B cell (primary cell): ENCODE results near the gene ACSF2. TPM values are rescaled to one million over a fixed set of nuclear protein-coding genes. Genes with fewer than 3 reads are reported as not detected.

Source experiments
- ATAC-seq: fragments of 200-7000 bp; cut with Tn5 transposase; one replicate; pipeline ENCODE4 v1.10.0; 2021; ENCODE audit warnings: low read depth, mild to moderate bottlenecking, moderate number of reproducible peaks, moderate library complexity
- CTCF ChIA-PET: fragments of 350-600 bp; sonication (Branson Sonifier 250); formaldehyde crosslinking; loops from one replicate; lab custom pipeline; 2021; ENCODE audit warnings: antibody characterized with exemption, inconsistent platforms; lab: Charles Lee
- POLR2A ChIA-PET: fragments of 350-600 bp; sonication (Branson Sonifier 250); formaldehyde crosslinking; loops from one replicate; lab custom pipeline; 2021; ENCODE audit warnings: antibody characterized with exemption; lab: Charles Lee
- DNase-seq: peaks from one replicate; pipeline ENCODE4 v3.0.0; 2013
- H2AFZ ChIP-seq: 2 replicates; pipeline ENCODE4 v1.6.1; 2012; ENCODE audit warnings: mild to moderate bottlenecking, low read depth, low read length; ENCODE audit not compliant: insufficient read depth, poor library complexity, severe bottlenecking
- H3K27ac ChIP-seq, 2 donors: 1 replicate in 1 of 2; 2 replicates in 1 of 2; pipeline ENCODE4 v1.5.1; 2012 to 2013; ENCODE audit warnings: low read length in 2 of 2, mild to moderate bottlenecking in 2 of 2, moderate library complexity in 1 of 2
- H3K27me3 ChIP-seq, 4 experiments: fragments of 200-600 bp in 1 of 4; sonication (generic) in 1 of 4; replicated peaks in 1 of 4; 1 replicate in 2 of 4; 2 replicates in 2 of 4; pipeline versions ENCODE4 v1.6.1 to v1.7.0; 2013 to 2016; ENCODE audit warnings: low read length in 3 of 4, mild to moderate bottlenecking in 2 of 4, mixed read lengths in 1 of 4, moderate library complexity in 1 of 4; ENCODE audit not compliant: insufficient read depth in 4 of 4, control insufficient read depth in 3 of 4; ENCODE audit errors: control extremely low read depth in 1 of 4
- H3K36me3 ChIP-seq, 2 experiments: replicated peaks in 1 of 2; 1 replicate in 1 of 2; 2 replicates in 1 of 2; pipeline versions ENCODE4 v1.6.1 to v1.7.1; 2013; ENCODE audit warnings: low read length in 1 of 2; ENCODE audit not compliant: insufficient read depth in 2 of 2, control insufficient read depth in 1 of 2; ENCODE audit errors: control extremely low read depth in 1 of 2, extremely low read depth in 1 of 2
- H3K4me1 ChIP-seq, 2 donors: fragments of 200-600 bp in 1 of 2; sonication (generic) in 1 of 2; 1 replicate in 1 of 2; 2 replicates in 1 of 2; pipeline versions ENCODE4 v1.5.1 to v1.6.1; 2013 to 2017; ENCODE audit warnings: low read length in 2 of 2; ENCODE audit not compliant: control insufficient read depth in 2 of 2, insufficient read depth in 2 of 2
- H3K4me2 ChIP-seq: replicated peaks from 2 replicates; pipeline ENCODE3; 2012; ENCODE audit warnings: mild to moderate bottlenecking, low read depth, low read length; ENCODE audit not compliant: poor library complexity, severe bottlenecking
- H3K4me3 ChIP-seq, 5 experiments: fragments of 200-600 bp in 1 of 5; sonication (generic) in 1 of 5; 1 replicate in 3 of 5; 2 replicates in 2 of 5; pipeline versions ENCODE4 v1.5.1 to v1.7.0; 2011 to 2016; ENCODE audit warnings: low read length in 4 of 5, mild to moderate bottlenecking in 4 of 5, low read depth in 2 of 5, control low read depth in 1 of 5, moderate library complexity in 1 of 5; ENCODE audit not compliant: insufficient read depth in 1 of 5; ENCODE audit errors: control extremely low read depth in 1 of 5, extremely low read depth in 1 of 5
- H3K79me2 ChIP-seq: fragments of 200-600 bp; sonication (generic); one replicate; pipeline ENCODE4 v1.6.0; 2016; ENCODE audit warnings: low read length; ENCODE audit not compliant: control insufficient read depth, insufficient read depth
- H3K9ac ChIP-seq: fragments of 200-600 bp; sonication (generic); 2 replicates; pipeline ENCODE4 v1.6.1; 2017; ENCODE audit warnings: mild to moderate bottlenecking, low read length, moderate library complexity
- H3K9me3 ChIP-seq, 3 donors: one replicate each; pipeline versions ENCODE4 v1.6.1 to v1.7.1; 2013; ENCODE audit warnings: low read length in 2 of 3; ENCODE audit not compliant: control insufficient read depth in 2 of 3, insufficient read depth in 1 of 3; ENCODE audit errors: control extremely low read depth in 1 of 3
- H4K20me1 ChIP-seq: 2 replicates; pipeline ENCODE4 v1.6.0; 2012; ENCODE audit warnings: mild to moderate bottlenecking, low read length; ENCODE audit not compliant: insufficient read depth, control insufficient read depth, poor library complexity, severe bottlenecking
- H3K27ac Mint-ChIP-seq: one replicate; pipeline ENCODE4 v1.8.0; 2021; ENCODE audit warnings: mixed read lengths
- H3K27me3 Mint-ChIP-seq: one replicate; pipeline ENCODE4 v1.8.0; 2021; ENCODE audit warnings: mixed read lengths
- H3K4me1 Mint-ChIP-seq: one replicate; pipeline ENCODE4 v1.8.0; 2021; ENCODE audit warnings: mixed read lengths
- H3K4me3 Mint-ChIP-seq: one replicate; pipeline ENCODE4 v1.8.0; 2021; ENCODE audit warnings: mixed read lengths
- H3K9me3 Mint-ChIP-seq: one replicate; pipeline ENCODE4 v1.8.0; 2022; ENCODE audit warnings: mixed read lengths; ENCODE audit not compliant: insufficient read depth
- CTCF ChIP-seq: fragments of 200-600 bp; IDR thresholded peaks from one replicate; pipeline ENCODE4 v1.8.0; 2022; ENCODE audit warnings: antibody characterized with exemption, mild to moderate bottlenecking
- EZH2 ChIP-seq: IDR thresholded peaks from 2 replicates; pipeline ENCODE4 v1.6.1; 2012; ENCODE audit warnings: borderline replicate concordance, low read depth, mild to moderate bottlenecking, moderate library complexity, low read length; ENCODE audit not compliant: insufficient read depth, poor library complexity, severe bottlenecking
- WGBS: methylation state at CpG from one replicate; pipeline ENCODE4 v1.1.5; 2013; ENCODE audit warnings: missing lambda C conversion rate; ENCODE audit not compliant: insufficient coverage; 5-methylcytosine and 5-hydroxymethylcytosine counted together
- intact Hi-C: fragments of 100-400 bp; cut with micrococcal nuclease; formaldehyde crosslinking; loops from one replicate; pipeline ENCODE4 v1.10.0; 2022
- polyA plus RNA-seq: library from polyadenylated mRNA; depleted of rRNA; stranded (reverse); fragments of >200 nt; gene quantifications from 2 replicates; pipeline ENCODE4 v1.2.3, GENCODE V29; 2012
- total RNA-seq, 2 donors: library from RNA; stranded (reverse); fragments of 120-200 nt in 1 of 2; gene quantifications; 1 replicate in 1 of 2; 2 replicates in 1 of 2; pipeline versions ENCODE4 v1.2.3 to v1.2.4, GENCODE V29; 2013 to 2022

Gene ACSF2
- total and polyA plus RNA-seq, 2 donors (not counting 1 experiment from before 2014, with no cell fraction given): 59.6 to 66.1 TPM

GRCh38 chr17:50517504-50518383 is 91.7 kb downstream of the ACSF2 start:
- no peak overlapping the region for H3K4me3 Mint-ChIP-seq
- H3K27ac Mint-ChIP-seq: no peak overlapping the region
- no peaks in the 10 kb centered on the region for H4K20me1 ChIP-seq
- no peak overlapping the region for H3K4me3 ChIP-seq
- ChIA-PET POLR2A (no interaction called here), CTCF (interaction anchor here (1.8 kb wide), 1 partner anchor 35 kb away, joined by 4 read pairs; no protein-coding TSS in a partner anchor)
- no peaks in the 10 kb centered on the region for H3K36me3 ChIP-seq
- WGBS: 87% methylated on average over 6 of the region's 8 CpGs
- no peaks in the 10 kb centered on the region for H3K79me2 ChIP-seq
- H3K4me1 Mint-ChIP-seq: no peaks in the 10 kb centered on the region
- no peak overlapping the region for H3K9ac ChIP-seq
- H3K9me3 Mint-ChIP-seq: no peaks in the 10 kb centered on the region
- H2AFZ ChIP-seq: no peak overlapping the region
- no peaks in the 10 kb centered on the region for H3K27me3 ChIP-seq
- H3K27me3 Mint-ChIP-seq: no peaks in the 10 kb centered on the region
- intact Hi-C loops: no loop called here
- DNase-seq: no peak
- ATAC-seq: no peak
- H3K27ac ChIP-seq: no peak overlapping the region
- no peak overlapping the region for H3K4me2 ChIP-seq
- no peaks in the 10 kb centered on the region for H3K9me3 ChIP-seq
- no peak for TF ChIP-seq CTCF
- no peak for TF ChIP-seq EZH2
- H3K4me1 ChIP-seq: no peaks in the 10 kb centered on the region

GRCh38 chr17:50518384-50519023 is 92.5 kb downstream of the ACSF2 start:
- CTCF ChIA-PET: interaction anchor here (1.8 kb wide), 1 partner anchor 35 kb away, joined by 4 read pairs; no protein-coding TSS in a partner anchor
- no peak overlapping the region for H2AFZ ChIP-seq

More at GRCh38 chr17:50518384-50519023, 92.5 kb downstream of the ACSF2 start:
- TF ChIP-seq EZH2 (no peak), CTCF (no peak)
- Mint-ChIP-seq H3K27me3 (no peaks in the 10 kb centered on the region), H3K9me3 (no peaks in the 10 kb centered on the region), H3K4me3 (no peak overlapping the region), H3K4me1 (no peaks in the 10 kb centered on the region), H3K27ac (no peak overlapping the region)
- Histone ChIP-seq H3K27me3 (no peaks in the 10 kb centered on the region), H3K4me3 (no peak overlapping the region), H3K4me1 (no peaks in the 10 kb centered on the region), H3K36me3 (no peaks in the 10 kb centered on the region), H3K4me2 (no peak overlapping the region), H4K20me1 (no peaks in the 10 kb centered on the region), H3K9ac (no peak overlapping the region), H3K27ac (no peak overlapping the region), H3K79me2 (no peaks in the 10 kb centered on the region), H3K9me3 (no peaks in the 10 kb centered on the region)
- ATAC-seq: no peak
- intact Hi-C loops: no loop called here
- no peak for DNase-seq
- WGBS: 95% methylated on average over 13 of the region's 13 CpGs
- POLR2A ChIA-PET: no interaction called here
